ENCODE measurements around the gene IGFBP6.
A peak's percentile ranks its signal among the peaks of the same experiment; 100 is the strongest.

The IGFBP6 gene

DNA sequence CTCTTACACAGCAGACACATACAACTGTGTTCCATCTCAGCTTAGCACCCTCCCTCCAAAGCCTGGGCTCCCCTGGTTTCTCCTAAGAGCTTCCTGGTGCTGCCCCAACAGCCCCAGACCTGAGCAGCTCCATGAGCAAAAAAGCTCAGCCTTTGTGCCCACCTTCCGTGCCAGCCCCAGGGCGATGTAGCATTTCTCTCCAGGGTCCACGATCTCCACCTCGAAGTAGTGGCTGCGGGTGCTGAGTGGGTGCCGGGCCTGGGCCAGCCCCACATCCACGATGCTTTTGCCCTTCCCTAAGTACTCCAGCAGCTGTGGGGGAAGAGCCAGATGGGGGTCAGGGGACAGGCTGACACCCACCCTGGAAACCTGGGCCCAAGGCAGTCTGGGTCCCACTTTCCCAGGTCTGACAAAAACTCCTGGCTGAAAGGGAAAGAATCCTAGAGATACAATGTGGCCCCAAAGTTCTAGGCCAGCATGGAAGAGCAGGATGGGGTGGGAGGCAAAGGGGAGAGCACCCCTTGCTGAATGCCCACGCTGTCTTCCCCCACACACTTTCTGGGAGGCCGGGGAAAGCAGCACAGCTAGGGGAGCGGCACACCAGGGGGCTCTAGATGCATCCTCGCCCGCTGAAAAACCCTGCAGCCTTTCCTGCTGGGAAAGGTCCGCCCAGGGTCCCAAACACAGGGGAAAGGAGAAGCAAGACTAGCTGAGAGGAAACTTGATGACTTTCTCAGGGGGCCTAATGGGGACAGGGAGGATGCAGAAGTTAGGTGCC lies 29.3 kb upstream of the IGFBP6 start:
- H3K9me3 ChIP-seq (ENCODE audit: control extremely low read depth in 1 of 5, control insufficient read depth in 4 of 5, insufficient read depth in 2 of 5, low read depth in 1 of 5, low read length in 4 of 5), result no peaks in the 10 kb centered on the region
- ChIA-PET CTCF (interaction anchor here (1.7 to 17.4 kb wide), 7 partner anchors 10 to 129 kb away, joined by 4 to 361 read pairs (median 44); partner anchors contain the start of genes IGFBP6, SOAT2 and SPRYD3), POLR2A (interaction anchor here (0.8 to 2.1 kb wide), 3 partner anchors 12 to 107 kb away, joined by 3 to 5 read pairs (median 4); partner anchors contain the start of genes SOAT2 and SPRYD3)
- H3K27ac ChIP-seq (ENCODE audit: insufficient read depth in 1 of 2, low read depth in 1 of 2, low read length in 2 of 2, poor library complexity in 1 of 2, severe bottlenecking in 2 of 2), result no peak overlapping the region
- peaks cover 0 to 27% (median 7%) of the 10 kb centered on the region in 4 experiments for H3K4me1 ChIP-seq (ENCODE audit: control extremely low read depth in 1 of 4, control insufficient read depth in 4 of 4, insufficient read depth in 4 of 4, low read length in 3 of 4)
- H3K27me3 ChIP-seq (replicated peaks in 2 of 5; ENCODE audit: control insufficient read depth in 4 of 5, insufficient read depth in 5 of 5, low read length in 4 of 5), result no peaks in the 10 kb centered on the region
- WGBS (ENCODE audit: insufficient coverage), result 90% methylated on average over 13 of the region's 13 CpGs
- DNase-seq, result no peak
- H3K4me3 ChIP-seq (ENCODE audit: control insufficient read depth in 1 of 7, extremely low read depth in 1 of 7, insufficient read depth in 4 of 7, low read depth in 2 of 7, low read length in 6 of 7), result no peak overlapping the region
- peaks cover 2 to 46% (median 29%) of the 10 kb centered on the region in 4 experiments for H3K36me3 ChIP-seq (ENCODE audit: control insufficient read depth in 4 of 4, insufficient read depth in 4 of 4, low read length in 3 of 4)

DNA sequence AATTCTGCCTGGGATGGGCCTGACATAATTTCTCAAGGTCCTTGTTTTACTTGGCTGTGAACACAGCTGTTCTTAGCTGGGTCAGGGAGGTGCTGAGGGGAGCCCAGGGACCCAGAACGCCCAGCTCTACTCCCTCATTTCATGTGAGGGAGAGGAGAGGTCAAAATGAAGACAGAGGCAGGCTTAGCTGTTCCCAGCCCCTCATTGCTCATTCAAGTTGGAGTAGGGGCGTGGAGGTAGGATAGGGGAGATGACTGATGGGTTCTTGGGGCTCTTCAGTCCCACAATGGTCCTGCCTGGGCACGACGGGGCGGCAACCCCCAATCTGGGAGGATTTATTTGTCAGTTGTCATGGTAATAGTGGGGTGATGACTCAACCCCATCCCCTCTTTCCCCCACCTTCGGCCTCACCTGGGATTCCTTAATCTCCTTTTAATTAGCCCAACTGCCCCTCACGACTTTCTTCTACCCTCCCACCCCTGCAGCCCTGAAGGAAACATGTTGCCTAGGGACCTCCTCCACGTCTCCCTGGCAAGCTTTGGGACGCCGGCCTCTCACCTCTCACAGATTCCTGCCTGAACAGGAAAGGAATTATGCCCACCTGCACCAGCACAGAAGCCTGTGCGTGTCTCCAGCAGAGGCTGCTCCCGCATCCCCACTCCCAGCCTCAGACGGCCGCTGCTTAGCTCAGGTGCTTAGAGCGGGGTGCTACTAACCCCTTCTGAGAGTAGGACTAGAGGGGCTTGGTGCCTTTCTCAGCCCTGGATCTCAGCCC lies 28.5 kb upstream of the IGFBP6 start:
- ChIA-PET CTCF (interaction anchor here (1.7 to 17.4 kb wide), 7 partner anchors 9 to 128 kb away, joined by 4 to 361 read pairs (median 44); partner anchors contain the start of genes IGFBP6, SOAT2 and SPRYD3), POLR2A (interaction anchor here (2.1 kb wide), 1 partner anchor 34 kb away, joined by 5 read pairs; the partner anchor contains the start of gene SOAT2)
- WGBS (ENCODE audit: insufficient coverage), result 95% methylated on average over 6 of the region's 15 CpGs
- Histone ChIP-seq H3K9me3 (ENCODE audit: control extremely low read depth in 1 of 5, control insufficient read depth in 4 of 5, insufficient read depth in 2 of 5, low read depth in 1 of 5, low read length in 4 of 5) (no peaks in the 10 kb centered on the region), H3K27me3 (replicated peaks in 2 of 5; ENCODE audit: control insufficient read depth in 4 of 5, insufficient read depth in 5 of 5, low read length in 4 of 5) (no peaks in the 10 kb centered on the region), H3K36me3 (ENCODE audit: control insufficient read depth in 4 of 4, insufficient read depth in 4 of 4, low read length in 3 of 4) (peaks cover 2 to 46% (median 29%) of the 10 kb centered on the region in 4 experiments), H3K4me1 (ENCODE audit: control extremely low read depth in 1 of 4, control insufficient read depth in 4 of 4, insufficient read depth in 4 of 4, low read length in 3 of 4) (peaks cover 0 to 27% (median 8%) of the 10 kb centered on the region in 4 experiments), H3K4me3 (ENCODE audit: control insufficient read depth in 1 of 7, extremely low read depth in 1 of 7, insufficient read depth in 4 of 7, low read depth in 2 of 7, low read length in 6 of 7) (no peak overlapping the region), H3K27ac (ENCODE audit: insufficient read depth in 1 of 2, low read depth in 1 of 2, low read length in 2 of 2, poor library complexity in 1 of 2, severe bottlenecking in 2 of 2) (no peak overlapping the region)
- no peak for DNase-seq

DNA sequence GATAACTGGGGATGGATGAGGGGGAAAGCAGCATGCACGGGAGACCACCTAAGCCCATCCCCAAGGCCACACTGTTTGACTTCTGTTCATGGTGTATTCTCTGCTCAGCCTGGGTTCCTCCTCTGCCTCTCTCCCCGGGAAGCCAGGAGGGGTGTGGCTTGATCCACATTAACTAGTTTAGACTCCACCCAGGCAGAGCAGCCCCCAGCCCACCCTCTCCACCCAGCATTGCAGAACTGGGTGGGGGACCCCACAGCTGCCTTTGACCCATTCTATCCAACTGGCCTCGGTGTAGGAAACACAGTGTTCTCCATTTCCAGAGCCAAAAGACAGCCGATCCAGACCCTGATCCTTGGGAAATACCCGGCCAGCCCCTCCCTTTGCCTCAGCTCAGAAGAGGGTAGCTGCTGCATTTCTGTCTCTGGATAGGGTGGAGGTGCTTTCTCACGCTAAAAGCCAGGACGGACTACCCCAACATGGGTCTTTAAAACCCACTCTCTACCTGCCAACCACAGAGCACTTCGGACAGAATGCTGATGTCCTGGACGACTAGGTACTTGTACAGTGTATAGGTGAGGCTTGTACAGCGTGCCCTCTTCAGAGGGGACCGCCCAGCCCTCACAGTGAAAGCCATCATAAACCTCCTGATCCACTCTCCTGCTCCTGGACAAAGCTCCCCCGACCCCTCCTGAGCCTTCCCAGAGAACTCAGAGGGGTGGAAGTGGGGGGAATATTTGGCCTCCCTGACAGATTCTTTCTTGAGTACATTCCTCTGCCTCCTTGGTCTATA lies 27.7 kb upstream of the IGFBP6 start:
- Histone ChIP-seq H3K36me3 (ENCODE audit: control insufficient read depth in 4 of 4, insufficient read depth in 4 of 4, low read length in 3 of 4) (peaks cover 2 to 49% (median 34%) of the 10 kb centered on the region in 4 experiments), H3K9me3 (ENCODE audit: control extremely low read depth in 1 of 5, control insufficient read depth in 4 of 5, insufficient read depth in 2 of 5, low read depth in 1 of 5, low read length in 4 of 5) (no peaks in the 10 kb centered on the region), H3K27me3 (replicated peaks in 2 of 5; ENCODE audit: control insufficient read depth in 4 of 5, insufficient read depth in 5 of 5, low read length in 4 of 5) (no peaks in the 10 kb centered on the region), H3K4me1 (ENCODE audit: control extremely low read depth in 1 of 4, control insufficient read depth in 4 of 4, insufficient read depth in 4 of 4, low read length in 3 of 4) (peaks cover 0 to 27% (median 8%) of the 10 kb centered on the region in 4 experiments), H3K4me3 (ENCODE audit: control insufficient read depth in 1 of 7, extremely low read depth in 1 of 7, insufficient read depth in 4 of 7, low read depth in 2 of 7, low read length in 6 of 7) (no peak overlapping the region), H3K27ac (ENCODE audit: insufficient read depth in 1 of 2, low read depth in 1 of 2, low read length in 2 of 2, poor library complexity in 1 of 2, severe bottlenecking in 2 of 2) (no peak overlapping the region)
- CTCF ChIA-PET, result interaction anchor here (1.1 to 17.4 kb wide), 6 partner anchors 8 to 128 kb away, joined by 3 to 361 read pairs (median 6); partner anchors contain the start of genes IGFBP6, SOAT2 and SPRYD3
- WGBS (ENCODE audit: insufficient coverage), result 94% methylated on average over 9 of the region's 12 CpGs
- POLR2A ChIA-PET, result no interaction called here
- no peak for DNase-seq

DNA sequence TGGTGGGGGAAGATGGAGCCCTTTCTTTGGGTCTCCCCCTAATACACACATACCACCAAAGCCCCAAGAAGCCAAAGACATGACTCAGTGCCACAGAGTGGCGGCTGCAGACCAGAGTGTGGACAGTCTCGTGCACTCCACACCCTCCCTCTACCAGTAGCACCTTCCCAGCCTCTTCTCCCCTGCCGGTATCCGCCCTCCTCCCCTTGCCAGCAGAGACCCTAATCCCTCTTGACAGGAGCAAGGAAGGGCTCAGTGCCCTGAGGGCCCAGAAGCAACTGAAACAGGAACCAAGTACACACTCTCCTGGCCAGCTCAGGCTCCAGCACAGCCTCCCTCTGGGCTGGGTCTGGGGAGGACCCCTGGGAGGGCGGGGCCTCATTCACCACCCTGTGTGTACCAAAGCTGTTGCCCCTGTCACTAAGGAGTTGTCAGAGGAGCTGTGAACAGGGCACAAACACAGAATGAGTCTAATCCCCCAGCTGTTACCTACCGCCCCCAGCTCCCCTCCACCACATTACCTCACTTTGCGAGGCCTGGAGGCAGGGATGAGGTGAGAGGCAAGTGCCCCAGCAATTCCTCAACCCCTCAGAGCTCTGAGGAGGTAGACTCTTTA lies 26.5 kb upstream of the IGFBP6 start:
- Histone ChIP-seq H3K27me3 (replicated peaks in 2 of 5; ENCODE audit: control insufficient read depth in 4 of 5, insufficient read depth in 5 of 5, low read length in 4 of 5) (no peaks in the 10 kb centered on the region), H3K27ac (ENCODE audit: insufficient read depth in 1 of 2, low read depth in 1 of 2, low read length in 2 of 2, poor library complexity in 1 of 2, severe bottlenecking in 2 of 2) (no peak overlapping the region), H3K4me3 (ENCODE audit: control insufficient read depth in 1 of 7, extremely low read depth in 1 of 7, insufficient read depth in 4 of 7, low read depth in 2 of 7, low read length in 6 of 7) (no peak overlapping the region), H3K36me3 (ENCODE audit: control insufficient read depth in 4 of 4, insufficient read depth in 4 of 4, low read length in 3 of 4) (peaks cover 2 to 50% (median 38%) of the 10 kb centered on the region in 4 experiments), H3K9me3 (ENCODE audit: control extremely low read depth in 1 of 5, control insufficient read depth in 4 of 5, insufficient read depth in 2 of 5, low read depth in 1 of 5, low read length in 4 of 5) (no peaks in the 10 kb centered on the region), H3K4me1 (ENCODE audit: control extremely low read depth in 1 of 4, control insufficient read depth in 4 of 4, insufficient read depth in 4 of 4, low read length in 3 of 4) (peaks cover 0 to 27% (median 8%) of the 10 kb centered on the region in 4 experiments)
- ChIA-PET POLR2A (interaction anchor here (0.5 kb wide), 2 partner anchors 17 to 154 kb away, joined by 3 to 4 read pairs; no protein-coding TSS in a partner anchor), CTCF (interaction anchor here (1.1 to 17.4 kb wide), 4 partner anchors 8 to 26 kb away, joined by 3 to 361 read pairs (median 5); partner anchors contain the start of genes IGFBP6, SOAT2 and SPRYD3)
- peak in 1 of 3 donors; percentile 44 for DNase-seq
- WGBS (ENCODE audit: insufficient coverage), result 95% methylated on average over 4 of the region's 7 CpGs

DNA sequence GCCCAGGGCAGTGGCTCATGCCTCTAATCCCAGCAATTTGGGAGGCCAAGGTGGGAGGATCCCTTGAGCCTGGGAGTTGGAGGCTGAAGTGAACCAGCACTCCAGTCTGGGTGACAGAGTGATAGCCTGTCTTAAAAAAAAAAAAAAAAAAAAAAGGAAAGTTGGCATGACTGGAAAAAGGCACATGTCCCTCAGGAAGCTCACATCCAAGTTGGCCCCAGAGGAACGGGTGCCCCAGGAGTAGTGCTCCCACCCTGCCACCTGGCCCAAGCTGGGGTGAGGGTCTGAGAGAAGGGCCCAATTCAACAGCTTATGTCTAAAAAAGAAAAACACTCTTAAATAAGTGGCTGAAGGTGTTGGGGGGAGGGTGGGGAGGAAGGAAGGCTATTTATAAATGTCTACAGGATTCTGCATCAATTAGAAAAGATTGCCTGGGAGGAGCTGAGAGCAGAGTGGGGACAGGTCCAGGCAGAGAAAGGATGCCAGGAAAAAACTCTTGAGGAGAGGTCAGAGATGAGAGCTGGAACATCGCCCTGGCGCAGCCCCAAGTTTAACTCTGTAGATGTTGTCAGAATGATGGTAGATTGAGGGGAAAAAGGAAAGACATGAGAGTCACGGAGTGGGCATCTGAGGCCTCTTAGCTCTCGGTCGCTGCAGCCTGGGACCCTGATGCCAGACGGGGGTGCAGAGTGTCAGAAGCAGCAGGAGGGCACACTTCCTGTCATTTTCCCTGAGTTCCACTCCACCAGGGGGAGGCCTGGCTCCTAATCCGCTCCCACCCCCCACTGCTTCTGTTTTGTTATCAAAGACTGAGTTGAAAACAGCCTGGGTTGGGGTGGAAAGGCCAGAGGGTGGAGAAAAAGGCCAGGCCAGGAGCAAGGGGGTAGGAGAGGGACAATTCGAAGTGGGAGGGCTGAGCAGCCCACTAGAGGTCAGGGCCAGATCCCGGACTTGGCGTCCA lies 25.6 kb upstream of the IGFBP6 start:
- DNase-seq, result no peak
- Histone ChIP-seq H3K4me3 (ENCODE audit: control insufficient read depth in 1 of 7, extremely low read depth in 1 of 7, insufficient read depth in 4 of 7, low read depth in 2 of 7, low read length in 6 of 7) (no peak overlapping the region), H3K4me1 (ENCODE audit: control extremely low read depth in 1 of 4, control insufficient read depth in 4 of 4, insufficient read depth in 4 of 4, low read length in 3 of 4) (peaks cover 0 to 27% (median 8%) of the 10 kb centered on the region in 4 experiments), H3K27me3 (replicated peaks in 2 of 5; ENCODE audit: control insufficient read depth in 4 of 5, insufficient read depth in 5 of 5, low read length in 4 of 5) (no peaks in the 10 kb centered on the region), H3K9me3 (ENCODE audit: control extremely low read depth in 1 of 5, control insufficient read depth in 4 of 5, insufficient read depth in 2 of 5, low read depth in 1 of 5, low read length in 4 of 5) (no peaks in the 10 kb centered on the region), H3K27ac (ENCODE audit: insufficient read depth in 1 of 2, low read depth in 1 of 2, low read length in 2 of 2, poor library complexity in 1 of 2, severe bottlenecking in 2 of 2) (no peak overlapping the region), H3K36me3 (ENCODE audit: control insufficient read depth in 4 of 4, insufficient read depth in 4 of 4, low read length in 3 of 4) (peaks cover 0 to 57% (median 42%) of the 10 kb centered on the region in 4 experiments)
- ChIA-PET POLR2A (interaction anchor here (0.5 to 0.6 kb wide), 3 partner anchors 16 to 155 kb away, joined by 3 to 4 read pairs (median 3); no protein-coding TSS in a partner anchor), CTCF (interaction anchor here (0.6 to 17.4 kb wide), 4 partner anchors 14 to 138 kb away, joined by 3 to 361 read pairs (median 5); partner anchors contain the start of genes IGFBP6 and SOAT2)
- WGBS (ENCODE audit: insufficient coverage), result 89% methylated on average over 9 of the region's 11 CpGs

Data from common myeloid progenitor, CD34-positive (primary cell).